ENCODE data around the gene SH3PXD2A. TPM values are rescaled to one million over a fixed set of nuclear protein-coding genes. Genes with fewer than 3 reads are reported as not detected.
A peak's percentile ranks its signal among the peaks of the same experiment; 100 is the strongest.

The SH3PXD2A gene
- total RNA-seq, 4 donors from 2014 or later = 6.2 to 16.8 (median 11.4) TPM

GRCh38 chr10:103564776-103565520 lies 290.4 kb downstream of the SH3PXD2A start:
- intact Hi-C loops (cut with DNase I; ENCODE audit: low total_unique reads) (no loop called here), in situ Hi-C loops (cut with MboI; ENCODE audit: low sequenced_read_pairs in 4 of 4) (no loop called here)
- no peak for TF ChIP-seq POLR2A (IDR thresholded peaks at IDR 0.05)
- peak; percentile 31 to 80 (median 46) for TF ChIP-seq CTCF (IDR thresholded peaks at IDR 0.05 in 4 of 5, conservative IDR thresholded peaks at IDR 0.05 in 1 of 5)
- DNase-seq (peak in 1 of 2 donors; percentile 43), ATAC-seq (peak in 1 of 2 donors; percentile 71)
- Histone ChIP-seq H3K4me1 (peaks cover 13 to 21% of the 10 kb centered on the region in 2 donors), H3K36me3 (no peaks in the 10 kb centered on the region), H3K9me3 (no peaks in the 10 kb centered on the region), H3K27me3 (no peaks in the 10 kb centered on the region), H3K4me3 (no peak overlapping the region), H3K27ac (peak overlapping the region; percentile 21 to 64 (median 46))

- TF ChIP-seq POLR2A (IDR thresholded peaks at IDR 0.05) = no peak
- TF ChIP-seq CTCF (IDR thresholded peaks at IDR 0.05 in 4 of 5, conservative IDR thresholded peaks at IDR 0.05 in 1 of 5) = no peak
- in situ Hi-C loops (cut with MboI; ENCODE audit: low sequenced_read_pairs in 4 of 4) = no loop called here
- DNase-seq (no peak), ATAC-seq (no peak)
- Histone ChIP-seq H3K4me3 (no peak overlapping the region), H3K9me3 (no peaks in the 10 kb centered on the region), H3K4me1 (peaks cover 18 to 28% of the 10 kb centered on the region in 2 donors), H3K27ac (peak overlapping the region; percentile 38 to 66 (median 59)), H3K27me3 (no peaks in the 10 kb centered on the region), H3K36me3 (no peaks in the 10 kb centered on the region)
- intact Hi-C loops (cut with DNase I; ENCODE audit: low total_unique reads) = no loop called here
These were observed 291.3 kb downstream of the SH3PXD2A start for GRCh38 chr10:103564116-103564501.

- Histone ChIP-seq H3K36me3 (no peaks in the 10 kb centered on the region), H3K27me3 (no peaks in the 10 kb centered on the region), H3K4me3 (no peak overlapping the region), H3K27ac (peak overlapping the region; percentile 38 to 66 (median 59)), H3K9me3 (no peaks in the 10 kb centered on the region), H3K4me1 (peaks cover 24 to 34% of the 10 kb centered on the region in 2 donors)
- DNase-seq = no peak
- TF ChIP-seq CTCF (IDR thresholded peaks at IDR 0.05 in 4 of 5, conservative IDR thresholded peaks at IDR 0.05 in 1 of 5) (no peak), POLR2A (IDR thresholded peaks at IDR 0.05) (no peak)
- ATAC-seq = no peak
- in situ Hi-C loops (cut with MboI; ENCODE audit: low sequenced_read_pairs in 4 of 4) = no loop called here
- intact Hi-C loops (cut with DNase I; ENCODE audit: low total_unique reads) = no loop called here
These were observed 291.9 kb downstream of the SH3PXD2A start for GRCh38 chr10:103563231-103564115.

GRCh38 chr10:103562383-103562782 lies 293.0 kb downstream of the SH3PXD2A start:
- no peak for TF ChIP-seq CTCF (IDR thresholded peaks at IDR 0.05 in 4 of 5, conservative IDR thresholded peaks at IDR 0.05 in 1 of 5)
- no peak for TF ChIP-seq POLR2A (IDR thresholded peaks at IDR 0.05)
- in situ Hi-C loops (cut with MboI; ENCODE audit: low sequenced_read_pairs in 4 of 4) (no loop called here), intact Hi-C loops (cut with DNase I; ENCODE audit: low total_unique reads) (no loop called here)
- peak overlapping the region in 3 of 4 donors; percentile 16 to 31 (median 24) for H3K27ac ChIP-seq
- ATAC-seq = no peak
- no peaks in the 10 kb centered on the region for H3K36me3 ChIP-seq
- H3K4me1 ChIP-seq = peaks cover 35 to 43% of the 10 kb centered on the region in 2 donors
- DNase-seq = no peak
- no peaks in the 10 kb centered on the region for H3K9me3 ChIP-seq
- H3K27me3 ChIP-seq = no peaks in the 10 kb centered on the region
- H3K4me3 ChIP-seq = no peak overlapping the region

Data from gastrocnemius medialis (tissue), 4 donors.